GM12872 (cell line): Measurements from ENCODE around the gene CCR1.

ENCODE experiments used
- CTCF ChIP-seq: IDR thresholded peaks from 3 replicates; pipeline ENCODE4 v1.5.1; 2011; ENCODE audit warnings: low read depth, mild to moderate bottlenecking, low read length, moderate library complexity; ENCODE audit not compliant: insufficient read depth

The CCR1 gene

DNA sequence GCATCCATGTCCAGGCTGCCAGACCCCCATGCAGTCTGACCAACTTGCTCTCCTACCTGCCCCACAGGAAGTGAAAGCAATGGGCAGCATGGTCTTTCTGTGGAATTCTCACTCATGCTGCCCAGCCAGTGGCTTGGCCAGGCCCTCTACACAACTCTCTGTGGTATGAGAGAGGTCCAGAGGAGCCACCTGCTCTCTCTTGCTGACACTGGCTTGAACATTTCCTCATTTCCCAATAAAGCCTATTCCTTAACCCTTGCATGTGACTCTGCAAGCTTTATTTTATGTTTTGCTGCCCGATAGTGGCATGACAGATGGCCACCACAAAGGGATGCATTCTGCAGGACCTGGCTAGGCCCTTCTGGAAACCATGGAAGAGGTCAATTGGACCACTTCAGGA lies 53.8 kb downstream of the CCR1 start:
- TF ChIP-seq CTCF: no peak
